ENCODE data around the gene TPM1. TPM values are rescaled to one million over a fixed set of nuclear protein-coding genes. Genes with fewer than 3 reads are reported as not detected.
A peak's percentile ranks its signal among the peaks of the same experiment; 100 is the strongest.

Gene TPM1
- total RNA-seq, 1 experiment from 2014 or later: 1,551 TPM

- DNase-seq (ENCODE audit: low read depth): no peak
These were observed 1.1 kb upstream of the TPM1 start for GRCh38 chr15:63041402-63041973.

GRCh38 chr15:63042877-63043334 is 359 bp downstream of the TPM1 start:
- no peak for DNase-seq (ENCODE audit: low read depth)

- peak; percentile 28 for DNase-seq (ENCODE audit: low read depth)
These were observed 959 bp downstream of the TPM1 start for GRCh38 chr15:63043335-63044076.

GRCh38 chr15:63044077-63044644 is 1.6 kb downstream of the TPM1 start:
- DNase-seq (ENCODE audit: low read depth): peak; percentile 16

DNA sequence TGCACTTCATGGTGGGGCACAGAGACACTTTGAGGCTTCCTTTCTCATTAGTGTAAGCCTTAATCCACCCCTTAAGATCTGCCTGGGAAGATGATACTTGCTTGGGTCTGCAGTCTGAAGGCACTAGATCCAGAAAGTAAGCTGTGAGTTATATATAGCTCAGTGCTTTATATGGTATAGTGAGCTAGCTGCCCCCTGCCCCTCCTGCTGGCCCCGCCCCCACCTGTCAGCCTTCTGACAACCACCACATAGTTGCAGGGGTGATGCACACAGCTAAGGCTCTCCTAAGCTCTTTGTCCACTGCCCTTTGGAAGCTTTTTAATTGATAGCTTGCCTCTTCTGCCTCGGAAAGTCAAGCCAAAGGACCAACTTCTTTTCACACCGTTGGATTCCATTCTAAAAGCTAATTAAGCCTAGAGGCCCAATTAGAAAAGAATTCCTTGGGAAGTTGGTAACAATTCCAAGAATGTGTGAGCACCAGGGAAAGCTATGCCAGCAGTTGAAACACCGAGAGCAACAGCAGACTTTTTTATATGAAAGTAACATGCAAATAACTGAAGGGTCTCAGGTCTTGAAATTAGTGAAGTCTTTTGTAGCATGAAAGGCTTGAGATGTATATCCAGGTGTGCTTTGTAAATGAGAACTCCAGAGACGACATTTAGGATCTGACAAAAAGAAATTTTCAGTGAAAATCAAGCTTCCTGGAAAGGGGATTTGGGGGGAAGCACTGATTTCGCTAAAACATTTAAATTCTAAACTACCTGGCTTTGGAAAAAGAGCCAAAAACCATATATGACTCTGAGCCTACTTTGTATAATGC is 2.3 kb downstream of the TPM1 start:
- DNase-seq (ENCODE audit: low read depth): peak; percentile 69

DNA sequence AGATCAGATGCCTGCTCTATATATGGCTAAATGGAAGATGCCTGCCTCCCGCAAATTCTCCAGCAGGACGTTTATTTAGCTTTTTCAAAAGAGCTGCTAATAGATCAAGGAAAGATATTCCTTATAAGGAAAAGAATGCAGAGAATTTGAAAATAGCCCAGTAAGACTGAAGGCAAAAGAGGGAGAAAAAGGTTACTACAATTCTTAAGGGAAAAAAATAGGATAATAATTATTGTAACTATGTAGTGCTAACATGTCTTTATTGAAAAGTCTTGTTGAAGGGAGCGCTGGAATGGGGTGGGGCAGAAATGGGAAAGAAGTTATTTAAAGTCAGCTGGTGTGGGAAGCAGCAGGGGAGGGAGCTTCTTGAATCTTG is 2.9 kb downstream of the TPM1 start:
- DNase-seq (ENCODE audit: low read depth): no peak

DNA sequence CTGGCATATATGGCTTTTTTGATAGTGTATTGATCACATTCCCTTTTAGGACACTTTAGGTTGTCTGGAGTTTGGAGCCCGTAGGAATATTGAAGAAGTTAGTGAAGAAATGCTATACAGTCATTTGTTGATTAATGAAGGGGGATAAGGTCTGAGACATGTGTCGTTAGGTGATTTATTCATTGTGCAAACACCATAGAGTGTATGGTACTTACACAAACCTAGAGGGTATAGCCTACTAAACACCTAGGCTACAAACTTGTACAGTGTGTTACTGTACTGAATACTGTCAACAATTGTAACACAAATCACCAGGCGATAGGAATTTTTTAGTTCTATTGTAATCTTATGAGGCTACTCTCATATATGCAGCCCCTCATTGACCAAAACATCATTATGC is 3.3 kb downstream of the TPM1 start:
- no peak for DNase-seq (ENCODE audit: low read depth)

DNA sequence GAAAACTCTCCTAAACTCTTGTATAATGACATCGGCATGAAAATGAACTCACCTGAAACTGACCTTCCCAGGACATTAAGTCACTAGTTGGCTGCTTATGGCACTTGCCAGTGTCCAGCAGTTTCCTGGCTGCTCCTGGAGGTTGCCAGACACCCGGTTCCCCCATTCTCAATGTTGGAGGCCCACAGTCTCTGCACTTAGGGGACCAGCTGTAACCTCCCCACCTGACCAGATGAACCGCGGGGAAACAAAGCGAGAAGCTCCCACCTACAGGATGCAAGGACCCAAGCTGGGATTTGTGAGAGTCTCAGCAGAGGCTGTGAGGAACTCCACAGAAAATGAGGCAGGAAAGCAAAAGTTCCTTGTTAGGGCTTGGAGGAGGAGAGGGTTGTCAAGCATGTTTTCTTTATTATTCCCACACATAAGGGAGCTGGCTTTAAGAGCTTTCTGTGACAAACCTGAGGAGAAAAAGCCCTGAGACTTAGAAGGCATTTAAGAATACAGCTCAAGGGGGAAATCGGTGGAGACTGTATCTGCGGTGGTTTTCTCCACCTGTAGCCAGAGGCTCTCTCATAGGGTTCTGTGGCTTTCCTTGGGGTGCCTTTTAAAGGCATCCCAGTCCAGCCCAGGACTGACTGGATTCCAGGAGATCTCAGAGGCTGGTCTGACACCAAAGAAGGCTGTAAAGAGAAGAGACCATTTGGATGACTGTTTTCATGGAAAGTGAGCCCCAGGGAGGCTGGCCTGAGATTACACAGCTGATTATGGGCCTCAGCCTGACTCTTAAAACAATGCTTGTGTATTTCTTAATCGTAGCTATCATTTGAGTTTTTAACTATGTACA is 4.6 kb downstream of the TPM1 start:
- DNase-seq (ENCODE audit: low read depth): peak; percentile 66

GRCh38 chr15:63047792-63048114 is 5.2 kb downstream of the TPM1 start:
- DNase-seq (ENCODE audit: low read depth): no peak

- DNase-seq (ENCODE audit: low read depth): peak; percentile 98
These were observed 5.7 kb downstream of the TPM1 start for GRCh38 chr15:63048115-63048775.

GRCh38 chr15:63048776-63049665 is 6.5 kb downstream of the TPM1 start:
- DNase-seq (ENCODE audit: low read depth): peak; percentile 78

- no peak for DNase-seq (ENCODE audit: low read depth)
These were observed 7.3 kb downstream of the TPM1 start for GRCh38 chr15:63049783-63050371.

- DNase-seq (ENCODE audit: low read depth): peak; percentile 32
These were observed 8.2 kb downstream of the TPM1 start for GRCh38 chr15:63050731-63051155.

DNA sequence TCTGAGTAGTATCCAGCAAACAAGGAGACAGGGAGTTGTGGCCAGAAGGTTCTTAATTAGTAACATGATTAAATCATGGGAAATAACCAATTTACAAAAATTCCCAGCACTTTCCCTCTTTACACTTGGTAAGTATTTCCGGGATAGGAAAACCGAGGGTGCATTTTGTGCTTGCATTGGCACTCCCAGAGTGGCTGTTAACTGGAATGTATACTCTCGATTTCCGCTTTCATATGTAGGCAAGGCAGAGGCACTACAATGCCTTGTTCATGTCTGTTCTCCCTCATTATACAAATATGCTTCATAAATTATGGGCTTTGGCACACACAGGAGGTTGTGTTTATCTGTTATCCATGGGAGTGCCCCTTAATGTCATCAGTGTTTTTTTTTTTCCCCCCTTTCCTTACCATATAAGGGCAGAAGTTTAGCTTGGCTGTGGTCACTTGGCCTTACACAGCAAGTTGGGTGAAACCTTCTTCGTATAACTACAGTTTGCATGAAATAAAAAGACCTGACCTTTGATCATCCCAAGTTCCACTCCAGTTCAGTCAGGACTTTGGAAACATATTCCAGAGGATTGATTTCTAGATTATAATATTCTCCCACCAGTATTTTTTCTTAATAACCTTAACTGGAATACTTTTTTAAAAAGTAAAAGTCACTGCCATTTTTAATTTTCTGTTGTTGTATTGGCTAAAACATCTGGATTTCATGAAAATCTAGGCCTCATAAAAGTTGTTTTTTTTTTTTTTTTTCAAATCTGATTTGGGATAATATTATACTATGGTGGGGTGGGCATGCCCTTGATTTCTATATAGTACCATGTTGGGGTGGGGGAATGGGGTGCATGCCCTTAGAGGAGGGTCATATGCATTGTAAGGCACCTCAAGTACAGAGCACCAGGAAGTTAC is 8.9 kb downstream of the TPM1 start:
- DNase-seq (ENCODE audit: low read depth): peak; percentile 74

GRCh38 chr15:63052077-63052841 is 9.7 kb downstream of the TPM1 start:
- DNase-seq (ENCODE audit: low read depth): no peak

- peak; percentile 55 for DNase-seq (ENCODE audit: low read depth)
These were observed 10.6 kb downstream of the TPM1 start for GRCh38 chr15:63052961-63053698.

GRCh38 chr15:63054281-63054683 is 11.7 kb downstream of the TPM1 start:
- DNase-seq (ENCODE audit: low read depth): peak; percentile 59
